Fibroblast of lung (primary cell): ENCODE data around the gene GRM4. TPM values are rescaled to one million over a fixed set of nuclear protein-coding genes. Genes with fewer than 3 reads are reported as not detected.

Experiments
- DNase-seq, 2 donors: peaks; one replicate each; pipeline versions ENCODE4 v3.0.0 to v3.0.0-alpha.2; 2010; ENCODE audit warnings: low read depth in 2 of 2
- H2AFZ ChIP-seq: 2 replicates; pipeline ENCODE4 v1.5.1; 2012; ENCODE audit warnings: low read length, control low read depth, inconsistent platforms
- H3K27ac ChIP-seq: 2 replicates; pipeline ENCODE4 v1.5.1; 2011; ENCODE audit warnings: low read length, control low read depth; ENCODE audit not compliant: insufficient read depth
- H3K27me3 ChIP-seq: 2 replicates; pipeline ENCODE4 v1.5.1; 2011; ENCODE audit warnings: mild to moderate bottlenecking, low read length; ENCODE audit not compliant: control insufficient read depth, insufficient read depth
- H3K36me3 ChIP-seq: 2 replicates; pipeline ENCODE4 v1.5.1; 2011; ENCODE audit warnings: low read length; ENCODE audit not compliant: control insufficient read depth, insufficient read depth
- H3K4me1 ChIP-seq: 2 replicates; pipeline ENCODE4 v1.5.1; 2011; ENCODE audit warnings: low read length; ENCODE audit not compliant: control insufficient read depth, insufficient read depth; ENCODE audit errors: extremely low read depth
- H3K4me2 ChIP-seq: 2 replicates; pipeline ENCODE4 v1.5.1; 2011; ENCODE audit warnings: low read length, control low read depth; ENCODE audit not compliant: insufficient read depth; ENCODE audit errors: extremely low read depth
- H3K4me3 ChIP-seq, 4 experiments: fragments of 200-600 bp in 1 of 4; sonication (generic) in 1 of 4; replicated peaks in 1 of 4; 2 replicates each; pipeline ENCODE4 v1.5.1; 2011 to 2016; ENCODE audit warnings: low read length in 4 of 4, low read depth in 3 of 4, mild to moderate bottlenecking in 3 of 4, control low read depth in 2 of 4, inconsistent platforms in 1 of 4, mixed read lengths in 1 of 4; ENCODE audit not compliant: insufficient read depth in 1 of 4; ENCODE audit errors: control extremely low read depth in 1 of 4
- H3K79me2 ChIP-seq: 2 replicates; pipeline ENCODE4 v1.5.1; 2012; ENCODE audit warnings: mild to moderate bottlenecking, low read length, inconsistent platforms; ENCODE audit not compliant: control insufficient read depth, insufficient read depth
- H3K9ac ChIP-seq: 2 replicates; pipeline ENCODE4 v1.5.1; 2011; ENCODE audit warnings: mild to moderate bottlenecking, low read length, control low read depth; ENCODE audit not compliant: insufficient read depth
- H3K9me3 ChIP-seq: 2 replicates; pipeline ENCODE4 v1.5.1; 2012; ENCODE audit warnings: low read depth, low read length; ENCODE audit not compliant: control insufficient read depth, insufficient read depth
- H4K20me1 ChIP-seq: 2 replicates; pipeline ENCODE4 v1.5.1; 2011; ENCODE audit warnings: low read length; ENCODE audit not compliant: control insufficient read depth, insufficient read depth; ENCODE audit errors: extremely low read depth
- CTCF ChIP-seq, 2 donors: IDR thresholded peaks in 1 of 2; conservative IDR thresholded peaks in 1 of 2; 1 replicate in 1 of 2; 2 replicates in 1 of 2; pipeline ENCODE4 v1.5.1; 2011 to 2012; ENCODE audit warnings: low read length in 2 of 2, control low read depth in 1 of 2, inconsistent platforms in 1 of 2, low read depth in 1 of 2, mild to moderate bottlenecking in 1 of 2
- EZH2 ChIP-seq: IDR thresholded peaks from 2 replicates; pipeline ENCODE4 v1.5.1; 2012; ENCODE audit warnings: low read length, control low read depth, mild to moderate bottlenecking; ENCODE audit errors: missing control alignments
- polyA plus RNA-seq, 2 donors: library from polyadenylated mRNA; depleted of rRNA in 1 of 2; stranded (reverse) in 1 of 2; unstranded in 1 of 2; fragments of >200 nt; gene quantifications; 2 replicates each; pipeline ENCODE4 v1.2.1, GENCODE V29; 2011 to 2012; ENCODE audit warnings: missing spikeins in 1 of 2
- total RNA-seq: library from RNA; depleted of rRNA; stranded (reverse); fragments of >200 nt; gene quantifications from 2 replicates; pipeline ENCODE4 v1.2.1, GENCODE V29; 2014

Gene GRM4
- total and polyA plus RNA-seq, 2 donors (not counting 1 experiment from before 2014, with no cell fraction given), result under 0.01 TPM; not detected in 1

- H3K36me3 ChIP-seq, result no peaks in the 10 kb centered on the region
- no peak overlapping the region for H3K4me3 ChIP-seq
- H3K4me1 ChIP-seq, result no peaks in the 10 kb centered on the region
- H3K27me3 ChIP-seq, result peaks cover 12% of the 10 kb centered on the region
- no peaks in the 10 kb centered on the region for H3K9me3 ChIP-seq
- TF ChIP-seq CTCF (conservative IDR thresholded peaks at IDR 0.05 in 1 of 2, IDR thresholded peaks at IDR 0.05 in 1 of 2; ENCODE audit: low read depth in 1 of 2, low read length in 2 of 2) (no peak), EZH2 (no peak)
- H2AFZ ChIP-seq, result no peak overlapping the region
- H3K27ac ChIP-seq, result no peak overlapping the region
- H3K4me2 ChIP-seq, result no peak overlapping the region
- H3K9ac ChIP-seq, result no peak overlapping the region
- no peaks in the 10 kb centered on the region for H3K79me2 ChIP-seq
- H4K20me1 ChIP-seq, result no peaks in the 10 kb centered on the region
- DNase-seq, result no peak
Measured at GRCh38 chr6:34157851-34158250, 12.0 kb upstream of the GRM4 start.

GRCh38 chr6:34157236-34157830 lies 11.4 kb upstream of the GRM4 start:
- Histone ChIP-seq H3K79me2 (no peaks in the 10 kb centered on the region), H3K36me3 (no peaks in the 10 kb centered on the region), H3K4me1 (no peaks in the 10 kb centered on the region), H3K4me2 (no peak overlapping the region), H3K27me3 (peaks cover 14% of the 10 kb centered on the region), H2AFZ (no peak overlapping the region), H3K27ac (no peak overlapping the region), H3K4me3 (no peak overlapping the region), H3K9me3 (no peaks in the 10 kb centered on the region), H4K20me1 (no peaks in the 10 kb centered on the region), H3K9ac (no peak overlapping the region)
- no peak for DNase-seq
- no peak for TF ChIP-seq CTCF (conservative IDR thresholded peaks at IDR 0.05 in 1 of 2, IDR thresholded peaks at IDR 0.05 in 1 of 2; ENCODE audit: low read depth in 1 of 2, low read length in 2 of 2)
- TF ChIP-seq EZH2, result no peak

GRCh38 chr6:34155471-34156300 lies 9.8 kb upstream of the GRM4 start:
- no peak for DNase-seq
- Histone ChIP-seq H3K9ac (no peak overlapping the region), H3K9me3 (no peaks in the 10 kb centered on the region), H3K36me3 (no peaks in the 10 kb centered on the region), H3K79me2 (no peaks in the 10 kb centered on the region), H4K20me1 (peaks cover 2% of the 10 kb centered on the region), H3K27me3 (peaks cover 29% of the 10 kb centered on the region), H3K4me3 (no peak overlapping the region), H2AFZ (no peak overlapping the region), H3K4me2 (no peak overlapping the region), H3K4me1 (no peaks in the 10 kb centered on the region), H3K27ac (no peak overlapping the region)
- TF ChIP-seq CTCF (conservative IDR thresholded peaks at IDR 0.05 in 1 of 2, IDR thresholded peaks at IDR 0.05 in 1 of 2; ENCODE audit: low read depth in 1 of 2, low read length in 2 of 2) (no peak), EZH2 (no peak)
